Measurements from ENCODE around the gene DAPK3.

DNA sequence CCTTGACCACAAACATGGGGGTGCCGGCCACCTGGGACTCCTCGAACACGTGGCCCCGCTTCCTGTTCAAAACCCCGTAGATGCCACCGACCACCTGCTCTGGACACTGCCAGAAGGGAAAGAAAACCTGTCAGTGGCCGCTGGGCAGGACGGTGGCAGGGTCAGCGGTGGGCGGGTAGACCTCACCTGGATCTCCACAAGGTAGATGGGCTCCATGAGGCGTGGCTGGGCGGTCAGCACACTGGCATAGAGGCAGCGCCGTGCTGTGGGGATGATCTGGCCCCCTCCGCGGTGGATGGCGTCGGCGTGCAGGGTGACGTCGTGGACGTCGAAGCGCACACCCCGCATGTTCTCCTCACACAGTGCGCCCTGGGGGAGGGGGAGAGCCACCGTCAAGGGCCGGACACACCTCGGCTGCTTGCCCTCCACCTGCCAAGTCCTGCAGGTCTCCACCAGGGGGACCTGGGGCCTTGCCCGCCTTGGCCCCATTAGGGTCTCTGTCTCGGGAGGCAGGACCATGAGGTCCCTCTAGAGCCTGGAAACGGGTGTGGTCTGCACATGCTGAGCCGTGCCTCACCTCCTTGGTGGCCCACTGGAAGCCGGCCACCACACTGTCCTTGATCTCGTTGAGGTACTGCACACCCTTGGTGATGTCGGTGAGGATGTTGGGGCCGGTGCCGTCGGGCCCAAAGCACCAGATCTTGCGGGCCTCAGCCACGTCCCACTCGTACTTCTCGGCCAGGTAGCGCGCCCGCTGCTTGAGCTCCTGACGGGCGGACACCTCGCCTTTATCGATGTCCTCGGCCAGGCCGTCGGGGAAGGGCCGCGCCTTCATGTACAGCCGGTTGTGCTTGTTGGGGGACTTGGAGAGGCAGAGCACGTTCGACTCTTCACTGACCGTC, 6.6 kb upstream of the DAPK3 start:
- TF ChIP-seq, protein P1, sequence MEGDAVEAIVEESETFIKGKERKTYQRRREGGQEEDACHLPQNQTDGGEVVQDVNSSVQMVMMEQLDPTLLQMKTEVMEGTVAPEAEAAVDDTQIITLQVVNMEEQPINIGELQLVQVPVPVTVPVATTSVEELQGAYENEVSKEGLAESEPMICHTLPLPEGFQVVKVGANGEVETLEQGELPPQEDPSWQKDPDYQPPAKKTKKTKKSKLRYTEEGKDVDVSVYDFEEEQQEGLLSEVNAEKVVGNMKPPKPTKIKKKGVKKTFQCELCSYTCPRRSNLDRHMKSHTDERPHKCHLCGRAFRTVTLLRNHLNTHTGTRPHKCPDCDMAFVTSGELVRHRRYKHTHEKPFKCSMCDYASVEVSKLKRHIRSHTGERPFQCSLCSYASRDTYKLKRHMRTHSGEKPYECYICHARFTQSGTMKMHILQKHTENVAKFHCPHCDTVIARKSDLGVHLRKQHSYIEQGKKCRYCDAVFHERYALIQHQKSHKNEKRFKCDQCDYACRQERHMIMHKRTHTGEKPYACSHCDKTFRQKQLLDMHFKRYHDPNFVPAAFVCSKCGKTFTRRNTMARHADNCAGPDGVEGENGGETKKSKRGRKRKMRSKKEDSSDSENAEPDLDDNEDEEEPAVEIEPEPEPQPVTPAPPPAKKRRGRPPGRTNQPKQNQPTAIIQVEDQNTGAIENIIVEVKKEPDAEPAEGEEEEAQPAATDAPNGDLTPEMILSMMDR (IDR thresholded peaks at IDR 0.05; ENCODE audit: low read length): no peak
- TF ChIP-seq EZH2 (IDR thresholded peaks at IDR 0.05; ENCODE audit: borderline replicate concordance, low read length): no peak

All from OCI-LY1 (cell line).